ENCODE data around the gene ZBTB39.
"Not testable (repeated sequence)": the region's sequence is repeated elsewhere in the genome, so short reads cannot be mapped to it uniquely, and the experiment has no call there.

DNA sequence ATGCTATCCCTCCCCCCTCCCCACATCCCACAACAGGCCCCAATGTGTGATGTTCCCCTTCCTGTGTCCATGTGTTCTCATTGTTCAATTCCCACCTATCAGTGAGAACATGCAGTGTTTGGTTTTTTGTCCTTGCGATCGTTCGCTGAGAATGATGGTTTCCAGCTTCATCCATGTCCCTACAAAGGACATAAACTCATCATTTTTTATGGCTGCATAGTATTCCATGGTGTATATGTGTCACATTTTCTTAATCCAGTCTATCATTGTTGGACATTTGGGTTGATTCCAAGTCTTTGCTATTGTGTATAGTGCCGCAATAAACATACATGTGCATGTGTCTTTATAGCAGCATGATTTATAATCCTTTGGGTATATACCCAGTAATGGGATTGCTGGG lies 46.8 kb upstream of the ZBTB39 start:
- TF ChIP-seq, protein P1, sequence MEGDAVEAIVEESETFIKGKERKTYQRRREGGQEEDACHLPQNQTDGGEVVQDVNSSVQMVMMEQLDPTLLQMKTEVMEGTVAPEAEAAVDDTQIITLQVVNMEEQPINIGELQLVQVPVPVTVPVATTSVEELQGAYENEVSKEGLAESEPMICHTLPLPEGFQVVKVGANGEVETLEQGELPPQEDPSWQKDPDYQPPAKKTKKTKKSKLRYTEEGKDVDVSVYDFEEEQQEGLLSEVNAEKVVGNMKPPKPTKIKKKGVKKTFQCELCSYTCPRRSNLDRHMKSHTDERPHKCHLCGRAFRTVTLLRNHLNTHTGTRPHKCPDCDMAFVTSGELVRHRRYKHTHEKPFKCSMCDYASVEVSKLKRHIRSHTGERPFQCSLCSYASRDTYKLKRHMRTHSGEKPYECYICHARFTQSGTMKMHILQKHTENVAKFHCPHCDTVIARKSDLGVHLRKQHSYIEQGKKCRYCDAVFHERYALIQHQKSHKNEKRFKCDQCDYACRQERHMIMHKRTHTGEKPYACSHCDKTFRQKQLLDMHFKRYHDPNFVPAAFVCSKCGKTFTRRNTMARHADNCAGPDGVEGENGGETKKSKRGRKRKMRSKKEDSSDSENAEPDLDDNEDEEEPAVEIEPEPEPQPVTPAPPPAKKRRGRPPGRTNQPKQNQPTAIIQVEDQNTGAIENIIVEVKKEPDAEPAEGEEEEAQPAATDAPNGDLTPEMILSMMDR (IDR thresholded peaks at IDR 0.05) = not testable (repeated sequence)
- not testable (repeated sequence) for TF ChIP-seq EP300, POLR2A, POLR2AphosphoS5 (IDR thresholded peaks at IDR 0.05)

Measured in gastroesophageal sphincter (tissue), 3 donors.